ACHN (cell line): ENCODE results near the gene TMEM74B.

Source experiments
- DNase-seq: peaks from one replicate; pipeline ENCODE4 v3.0.0-alpha.2; 2015
- in situ Hi-C: cut with HindIII; loops from 2 replicates; pipeline ENCODE4 v1.10.0; 2017; ENCODE audit warnings: low sequenced_read_pairs, low pct_ligation_motif_present, low pct_unique_long_range_greater_than_20kb

The TMEM74B gene

DNA sequence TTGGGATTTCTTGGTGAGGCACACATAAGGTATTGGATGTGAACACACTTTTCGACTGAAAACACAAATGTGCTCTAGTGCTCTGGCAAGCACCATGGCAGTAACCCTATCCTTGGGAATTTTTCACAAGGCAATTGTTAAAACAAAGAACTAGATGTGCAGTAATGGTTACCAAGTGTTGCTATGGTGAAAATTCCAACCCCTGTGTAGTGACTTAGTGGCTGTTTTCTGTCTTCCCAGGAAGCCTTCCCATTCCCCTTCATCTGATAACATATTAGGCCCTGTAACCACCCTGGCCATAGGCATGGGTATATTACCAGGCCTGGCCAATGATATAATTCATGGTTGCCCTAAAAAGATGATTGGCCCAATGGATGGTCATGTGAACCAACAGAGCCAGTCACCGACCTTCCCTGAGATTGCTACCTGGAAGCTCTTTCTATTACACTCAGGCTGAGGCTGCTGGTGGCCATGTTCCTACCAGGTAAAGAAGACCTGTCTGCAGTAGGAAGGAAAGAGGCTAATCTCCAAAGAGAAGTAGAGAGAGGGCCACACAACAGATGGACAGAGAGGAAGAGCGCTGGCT lies 22.6 kb upstream of the TMEM74B start:
- in situ Hi-C loops: no loop called here
- no peak for DNase-seq

- DNase-seq: no peak
- in situ Hi-C loops: no loop called here
Measured at GRCh38 chr20:1206366-1207148, 21.8 kb upstream of the TMEM74B start.

DNA sequence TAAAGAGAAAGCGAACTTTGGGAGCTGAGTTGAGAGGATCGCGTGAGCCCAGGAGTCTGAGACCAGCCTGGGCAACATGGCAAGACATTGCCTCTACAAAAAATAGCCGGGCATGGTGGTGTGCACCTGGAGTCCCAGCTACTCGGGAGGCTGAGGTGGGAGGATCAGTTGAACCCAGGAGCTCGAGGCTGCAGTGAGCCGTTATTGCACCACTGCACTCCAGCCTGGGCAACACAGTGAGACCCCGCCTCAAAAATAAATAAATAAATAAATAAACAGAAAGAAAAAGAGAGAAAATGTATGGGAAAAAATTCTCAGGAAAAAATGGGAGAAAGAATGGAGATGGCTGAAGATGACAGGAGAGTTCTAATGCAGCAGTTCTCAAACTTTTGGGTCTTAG lies 21.0 kb upstream of the TMEM74B start:
- in situ Hi-C loops: no loop called here
- no peak for DNase-seq

DNA sequence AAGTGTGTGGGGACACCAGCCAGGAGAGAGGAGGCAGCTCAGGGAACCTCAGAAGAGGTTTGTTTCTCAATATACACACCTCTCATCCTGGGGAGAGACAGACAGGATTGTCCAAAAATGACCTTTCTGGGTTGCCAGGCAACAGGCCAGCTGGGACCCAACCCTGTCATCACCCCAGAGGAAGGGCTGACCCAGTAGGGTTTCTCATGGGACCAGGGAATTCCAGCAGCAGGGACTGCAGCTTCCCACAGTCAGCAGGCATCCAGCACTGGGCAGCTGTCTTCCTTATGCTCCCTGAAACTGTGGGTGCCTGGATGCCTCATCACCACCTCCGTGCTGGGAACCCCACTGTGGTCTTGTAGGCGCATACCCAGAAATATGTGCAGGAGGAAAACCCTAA lies 19.8 kb upstream of the TMEM74B start:
- in situ Hi-C loops: no loop called here
- DNase-seq: no peak

- no peak for DNase-seq
- in situ Hi-C loops: no loop called here
Measured at GRCh38 chr20:1204113-1204512, 19.3 kb upstream of the TMEM74B start.

DNA sequence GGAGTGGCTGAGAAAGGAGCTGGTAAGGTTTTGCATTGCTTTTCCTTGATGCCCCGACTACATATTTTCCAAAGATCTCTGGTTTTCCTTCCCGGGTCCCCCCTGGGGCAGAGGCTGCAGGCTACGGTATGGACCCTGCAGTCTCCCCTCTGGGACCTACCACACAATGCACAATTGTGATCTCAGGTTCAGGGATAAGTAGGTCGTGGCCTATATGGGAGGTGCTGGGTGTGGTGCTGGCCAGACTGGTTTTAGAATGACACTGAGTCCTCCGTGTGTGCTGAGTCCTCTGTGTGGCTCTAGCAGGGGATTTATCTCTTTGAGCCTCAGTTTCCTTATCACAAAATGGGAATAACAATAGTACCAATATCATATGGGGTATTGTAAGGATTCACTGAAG lies 18.8 kb upstream of the TMEM74B start:
- in situ Hi-C loops: no loop called here

DNA sequence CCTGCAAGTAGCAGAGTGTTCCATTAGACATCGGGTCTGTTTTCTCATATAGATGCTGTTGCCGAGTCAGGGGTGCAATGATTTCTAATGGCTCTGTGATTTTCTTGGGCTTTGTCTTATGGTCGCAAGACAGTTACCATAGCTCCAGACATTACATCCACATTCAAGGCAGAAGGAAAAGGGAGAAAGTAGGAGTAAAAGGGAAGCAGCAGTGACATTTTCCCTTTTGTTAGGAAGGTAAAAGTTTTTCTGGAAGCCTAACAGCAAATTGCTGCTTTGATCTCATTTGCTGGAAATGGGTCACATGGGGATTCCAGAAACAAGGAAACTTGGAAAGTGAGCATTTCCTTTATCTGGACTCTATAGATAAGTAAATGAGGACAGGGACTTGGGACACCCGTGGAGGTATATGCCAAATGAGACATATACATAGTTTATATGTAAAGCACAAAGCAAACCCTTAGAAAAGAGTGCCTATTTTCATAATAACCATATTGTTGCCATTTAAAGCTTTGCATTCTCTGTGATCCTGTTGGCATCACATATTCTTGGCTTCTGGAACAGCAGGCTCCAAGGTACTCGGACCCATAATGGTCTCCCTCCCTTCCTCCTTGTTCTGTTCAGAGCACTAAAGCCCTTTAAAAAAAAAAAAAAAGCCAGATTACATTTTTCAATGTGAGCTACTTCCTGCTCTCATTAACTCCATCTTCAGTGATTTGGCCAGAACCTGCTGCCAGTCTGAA lies 18.2 kb upstream of the TMEM74B start, which contains the start of gene C20orf202:
Gene C20orf202 (plus strand): TSS at position 693 of the 743 bp plus-strand sequence. CDS start 132 bp downstream, outside the sequence.
- no peak for DNase-seq
- in situ Hi-C loops: no loop called here

More for the DNA sequence above, 18.8 kb upstream of the TMEM74B start:
- DNase-seq: no peak

DNA sequence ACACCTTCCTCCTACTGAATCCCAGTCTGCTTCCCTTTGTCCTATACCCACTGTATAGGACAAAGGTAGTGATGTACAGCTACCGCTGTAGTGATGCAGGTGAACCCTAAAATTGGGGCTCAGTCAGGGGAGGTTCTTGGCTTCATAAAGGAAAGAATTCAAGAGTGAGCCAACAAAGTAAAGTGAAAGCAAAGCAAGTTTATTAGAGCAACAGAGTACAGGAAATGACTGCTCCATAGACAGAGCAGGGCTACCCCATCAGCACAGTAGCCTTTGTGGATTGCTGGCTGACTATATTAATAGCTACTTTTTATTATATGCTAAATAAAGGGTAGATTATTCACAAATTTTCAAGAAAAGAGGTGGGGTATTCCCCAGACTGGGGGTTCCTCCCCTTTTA lies 15.2 kb upstream of the TMEM74B start:
- in situ Hi-C loops: no loop called here
- no peak for DNase-seq

GRCh38 chr20:1199212-1199873 lies 14.6 kb upstream of the TMEM74B start:
- DNase-seq: no peak
- in situ Hi-C loops: no loop called here

DNA sequence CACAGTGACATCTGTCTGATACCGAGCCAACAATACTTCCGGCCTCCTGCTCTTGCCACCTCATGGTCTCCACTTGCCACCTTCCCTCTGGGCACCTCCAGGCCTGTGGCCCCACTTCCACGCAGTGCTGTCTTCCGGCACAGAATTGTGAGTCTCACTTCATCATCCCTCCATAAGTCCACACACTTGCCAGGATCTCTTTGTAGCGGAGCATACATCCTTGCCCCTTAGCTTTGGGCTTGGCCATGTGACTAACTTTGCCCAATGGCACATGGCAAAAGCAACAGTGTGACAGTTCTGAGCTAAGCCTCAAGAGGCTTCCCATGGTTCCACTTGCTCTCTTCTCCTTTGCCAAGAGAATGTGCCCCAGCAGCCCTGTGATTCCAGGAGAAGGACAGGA lies 14.0 kb upstream of the TMEM74B start:
- in situ Hi-C loops: no loop called here
- no peak for DNase-seq

DNA sequence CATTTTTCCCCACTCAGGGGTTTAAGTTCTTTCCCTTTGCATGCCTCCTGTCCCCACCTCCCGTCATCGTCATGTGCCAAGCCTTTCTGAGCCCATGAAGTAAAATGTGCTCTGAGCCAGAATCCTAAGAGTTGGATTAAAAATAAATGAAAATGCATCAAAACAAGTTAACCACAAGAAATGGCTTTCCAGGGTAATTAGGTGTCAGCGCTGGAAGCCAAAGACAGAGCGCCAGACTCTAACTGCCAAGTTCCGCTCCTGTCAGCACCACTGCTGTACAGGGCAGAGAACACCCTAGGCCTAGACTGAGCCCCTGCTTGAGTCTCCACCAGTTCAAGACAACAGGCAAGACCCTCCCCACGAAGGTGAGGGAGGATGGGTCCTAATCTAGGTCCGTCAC lies 13.0 kb upstream of the TMEM74B start:
- in situ Hi-C loops: no loop called here
- DNase-seq: no peak

DNA sequence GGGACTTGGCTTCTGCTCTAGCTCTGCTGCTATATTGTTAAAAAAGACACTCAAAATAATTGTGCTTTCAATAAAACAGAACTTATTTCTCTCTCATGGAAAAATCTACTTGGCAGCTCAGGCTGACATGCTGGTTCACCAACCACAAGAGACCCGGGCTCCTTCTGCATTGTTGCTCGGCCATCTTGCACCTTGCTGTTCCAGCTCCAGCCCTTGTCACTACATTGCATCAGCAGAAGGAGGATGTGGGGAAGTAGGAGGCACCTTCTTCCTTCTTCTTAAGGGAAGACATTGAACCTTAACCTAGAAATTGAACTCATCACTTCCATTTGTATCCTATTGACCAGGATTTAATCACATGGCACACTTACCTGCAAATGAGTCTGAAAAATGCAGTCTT lies 11.9 kb upstream of the TMEM74B start:
- DNase-seq: no peak
- in situ Hi-C loops: no loop called here

GRCh38 chr20:1195226-1195625 lies 10.4 kb upstream of the TMEM74B start:
- no peak for DNase-seq
- in situ Hi-C loops: no loop called here

- in situ Hi-C loops: no loop called here
- no peak for DNase-seq
Measured at GRCh38 chr20:1191299-1191698, 6.5 kb upstream of the TMEM74B start.

- no peak for DNase-seq
- in situ Hi-C loops: no loop called here
Measured at GRCh38 chr20:1190847-1191246, 6.1 kb upstream of the TMEM74B start.

GRCh38 chr20:1189827-1190226 lies 5.0 kb upstream of the TMEM74B start:
- DNase-seq: no peak
- in situ Hi-C loops: no loop called here

DNA sequence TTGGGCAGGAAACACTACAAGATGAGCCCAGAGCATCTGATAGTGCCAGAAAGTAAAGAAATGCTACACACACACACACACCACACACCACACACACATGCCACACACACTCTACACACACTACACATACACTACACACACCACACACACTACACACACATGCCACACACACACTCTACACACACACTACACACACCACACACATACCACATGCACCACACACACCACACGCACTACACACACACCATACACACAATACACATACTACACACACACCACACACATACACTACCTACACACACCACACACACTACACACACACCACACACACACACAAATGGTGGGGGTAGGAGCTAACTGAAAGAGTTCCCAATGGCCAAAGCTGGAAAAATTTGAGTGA lies 3.6 kb upstream of the TMEM74B start:
- DNase-seq: no peak
- in situ Hi-C loops: no loop called here

- DNase-seq: no peak
- in situ Hi-C loops: no loop called here
Measured at GRCh38 chr20:1187605-1188171, 2.9 kb upstream of the TMEM74B start.
